Limb (tissue), 2 donors: ENCODE results near the gene LEP.
"Not testable (repeated sequence)": the region's sequence is repeated elsewhere in the genome, so short reads cannot be mapped to it uniquely, and the experiment has no call there.

Experiments
- DNase-seq, 2 donors: peaks; one replicate each; pipeline ENCODE4 v3.0.0-alpha.2; 2016; ENCODE audit errors: extremely low spot score in 2 of 2

LEP gene

DNA sequence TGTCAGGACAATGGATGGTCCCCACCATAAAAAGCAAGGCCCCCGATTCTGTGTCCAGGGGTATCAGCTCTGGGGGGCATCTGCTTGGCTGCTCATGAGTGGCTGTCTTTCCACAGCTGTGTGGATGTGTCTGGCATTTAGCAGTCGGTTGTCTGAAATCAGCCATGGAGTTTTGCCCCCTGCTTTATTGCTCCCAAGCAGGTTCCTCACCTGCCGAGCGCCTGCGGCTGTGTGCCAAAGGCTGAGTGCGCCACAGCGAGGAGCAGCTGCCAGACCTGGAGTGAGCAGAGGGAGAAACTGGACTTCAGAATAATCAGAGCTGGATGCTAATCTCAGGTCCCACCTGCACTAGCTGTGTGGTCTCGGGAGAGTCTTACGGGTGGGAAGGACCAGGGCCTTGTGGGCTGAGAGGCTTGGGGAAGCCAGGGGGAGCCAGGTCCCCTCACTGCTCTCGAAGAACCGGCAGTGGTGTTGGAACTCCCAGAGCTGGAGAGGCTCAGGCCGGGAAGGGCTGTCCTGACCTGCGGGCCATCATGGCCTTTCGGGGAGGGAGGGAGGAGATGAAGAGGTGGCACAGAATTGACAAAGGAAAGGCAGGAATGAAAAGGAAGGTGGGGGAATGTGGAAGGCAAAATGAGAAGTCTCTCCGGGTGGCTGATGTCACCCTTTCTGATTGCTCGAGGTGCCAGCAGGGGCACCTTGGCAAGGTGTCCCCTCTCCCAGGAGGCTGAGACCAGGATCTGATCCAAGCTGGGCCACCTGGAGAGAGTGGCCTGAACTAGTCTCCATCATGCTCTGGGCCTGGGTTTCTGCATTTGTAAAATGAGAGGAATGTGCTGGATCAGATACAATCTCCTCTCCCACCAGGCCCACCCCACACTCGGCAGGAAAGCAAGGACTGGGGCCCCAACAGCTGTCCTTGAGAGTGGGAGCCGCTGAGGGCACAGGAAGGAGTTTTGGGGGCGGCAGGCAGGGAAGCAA, 30.2 kb upstream of the LEP start:
- DNase-seq: peak in 1 of 2 donors; percentile 21

DNA sequence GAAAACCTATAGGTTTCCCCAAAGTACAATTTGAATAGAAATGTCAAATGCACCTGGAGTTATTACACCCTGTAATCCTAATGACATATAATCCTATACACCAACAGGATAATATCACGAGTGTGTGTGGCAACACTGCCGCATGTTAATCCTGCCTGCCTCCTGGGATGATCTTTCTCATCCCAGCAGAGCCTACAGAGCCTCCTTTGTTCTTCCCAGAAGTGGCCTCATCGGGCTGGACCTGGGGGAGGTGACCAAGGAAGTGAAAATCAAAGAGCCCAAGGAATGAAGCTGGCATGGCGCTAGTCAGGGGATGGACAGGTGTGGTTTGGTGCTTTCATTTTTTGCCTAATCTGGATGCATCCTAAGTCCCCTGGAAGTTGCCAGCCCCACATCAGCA, 29.5 kb upstream of the LEP start:
- DNase-seq: peak in 1 of 2 donors; percentile 20

DNA sequence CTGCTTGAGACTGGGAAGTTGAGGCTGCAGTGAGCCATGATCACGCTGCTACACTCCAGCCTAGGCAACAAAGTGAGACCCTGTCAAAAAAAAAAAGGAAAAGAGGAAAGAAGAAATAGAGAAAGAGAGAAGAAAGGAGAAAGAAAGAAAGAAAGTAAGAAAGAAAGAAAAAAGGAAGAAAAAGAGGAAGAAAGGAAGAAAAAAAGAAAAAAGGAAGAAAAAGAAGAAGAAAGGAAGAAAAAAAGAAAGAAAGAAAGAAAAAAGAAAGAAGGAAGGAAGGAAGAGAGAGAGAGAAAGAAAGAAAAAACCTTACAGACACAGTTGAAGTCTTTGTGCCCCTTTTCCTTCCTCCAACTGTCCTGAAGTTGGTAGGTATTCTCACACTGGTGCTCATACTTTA, 26.6 kb upstream of the LEP start:
- no peak for DNase-seq

DNA sequence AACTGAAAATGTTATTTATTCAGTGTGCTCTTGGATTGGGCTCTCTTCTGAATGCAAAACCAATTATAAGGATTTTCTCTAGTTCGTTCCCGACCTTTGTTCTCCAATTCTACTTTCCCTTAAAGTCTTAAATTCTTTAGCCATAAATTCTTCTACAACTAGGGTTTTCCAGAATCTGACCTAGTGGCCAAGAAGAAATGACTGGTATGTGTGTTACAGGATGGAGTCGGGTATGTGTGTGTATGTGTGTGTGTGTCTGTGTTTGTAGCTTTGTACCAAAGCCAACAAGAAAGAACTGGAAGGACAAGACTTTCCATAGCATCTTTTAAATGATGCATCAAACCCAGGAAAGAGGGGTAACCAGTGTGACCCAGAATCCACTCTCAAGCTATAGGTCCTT, 25.8 kb upstream of the LEP start:
- no peak for DNase-seq

DNA sequence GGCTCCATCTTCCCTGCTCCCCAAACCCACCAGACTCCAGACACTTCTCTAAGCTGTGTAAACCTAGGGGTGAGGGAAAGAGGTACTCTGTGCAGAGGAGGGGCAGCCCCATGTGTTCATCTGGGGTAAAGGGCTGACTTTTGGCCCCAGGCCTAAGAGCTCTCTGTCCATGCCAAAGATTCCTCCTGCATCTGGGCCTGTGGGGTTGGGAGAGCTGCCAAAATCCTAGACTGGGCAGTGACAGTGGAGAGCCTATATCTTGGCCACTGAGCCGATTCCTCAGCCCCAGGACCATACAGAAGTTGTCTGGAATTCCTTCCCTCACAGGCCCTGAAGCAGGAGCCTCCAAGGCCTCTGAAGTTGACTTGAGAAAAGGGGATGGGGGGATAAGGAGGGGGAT, 25.3 kb upstream of the LEP start:
- no peak for DNase-seq

DNA sequence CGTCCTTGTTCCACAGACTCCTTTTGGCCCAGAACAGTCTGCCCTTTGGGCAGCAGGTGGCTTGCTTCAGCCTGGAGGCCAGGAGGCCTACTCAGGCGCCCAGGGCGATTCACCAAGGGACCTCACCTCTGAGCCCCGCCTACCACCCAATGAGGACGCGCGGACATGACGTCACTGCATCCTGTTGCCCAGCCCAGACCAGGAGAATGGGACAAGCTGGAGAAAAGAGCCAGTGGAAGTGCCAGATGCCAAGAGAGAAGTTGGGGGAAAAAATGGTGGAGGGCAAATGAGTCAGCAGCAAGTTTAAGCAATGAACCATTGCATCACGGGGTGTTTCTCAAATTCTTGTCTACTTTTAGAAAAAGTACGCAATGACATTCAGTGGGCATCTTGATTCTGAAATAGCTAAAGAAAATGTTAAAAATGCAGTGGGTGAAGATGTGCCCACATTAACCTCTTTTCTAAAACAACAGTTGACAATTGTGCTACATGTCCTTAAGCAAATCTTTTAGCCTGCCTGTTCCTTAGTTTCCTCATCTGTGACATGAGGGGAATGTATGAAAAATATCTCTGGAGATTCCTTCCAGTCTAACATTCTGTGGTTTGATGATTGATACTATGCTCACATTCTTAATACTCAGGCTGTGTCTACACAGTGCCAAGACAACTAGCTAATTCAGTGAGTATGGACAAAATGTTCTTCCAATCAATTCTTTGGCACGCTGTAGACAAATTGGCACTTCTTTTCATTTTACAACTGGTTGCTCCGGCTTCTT, 23.9 kb upstream of the LEP start:
- no peak for DNase-seq

DNA sequence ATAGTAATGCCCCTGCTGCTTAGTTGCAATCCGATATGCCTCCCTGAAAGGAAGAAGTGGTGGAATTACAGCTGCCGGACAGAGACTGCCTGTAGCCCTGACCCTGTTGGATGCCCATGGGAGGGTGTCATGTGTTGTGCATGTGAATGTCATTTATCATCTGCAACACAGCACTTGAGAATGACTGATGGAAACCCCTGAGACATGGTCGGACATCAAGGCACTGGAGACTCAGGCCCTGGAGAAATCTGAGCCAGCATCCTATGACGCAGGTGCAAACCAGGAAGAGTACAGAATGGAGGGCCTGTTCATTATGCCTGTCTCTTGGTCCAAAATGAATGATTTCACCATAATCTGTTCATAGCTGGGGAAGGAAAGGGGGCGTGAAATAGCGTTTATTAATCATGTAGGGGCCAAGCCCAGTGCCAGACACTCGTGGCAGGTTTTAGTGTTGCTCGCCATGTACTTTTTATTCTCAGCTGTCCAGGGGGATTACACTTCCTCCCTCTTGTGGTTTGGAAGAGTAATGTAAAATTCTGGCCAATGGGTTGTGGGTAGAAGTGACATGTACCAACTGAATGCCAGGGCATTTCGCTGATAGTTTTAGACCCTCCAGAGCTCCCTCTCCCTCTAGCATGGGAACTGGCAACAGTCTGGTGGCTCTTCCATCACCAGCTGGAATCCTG, 23.0 kb upstream of the LEP start:
- DNase-seq: no peak

DNA sequence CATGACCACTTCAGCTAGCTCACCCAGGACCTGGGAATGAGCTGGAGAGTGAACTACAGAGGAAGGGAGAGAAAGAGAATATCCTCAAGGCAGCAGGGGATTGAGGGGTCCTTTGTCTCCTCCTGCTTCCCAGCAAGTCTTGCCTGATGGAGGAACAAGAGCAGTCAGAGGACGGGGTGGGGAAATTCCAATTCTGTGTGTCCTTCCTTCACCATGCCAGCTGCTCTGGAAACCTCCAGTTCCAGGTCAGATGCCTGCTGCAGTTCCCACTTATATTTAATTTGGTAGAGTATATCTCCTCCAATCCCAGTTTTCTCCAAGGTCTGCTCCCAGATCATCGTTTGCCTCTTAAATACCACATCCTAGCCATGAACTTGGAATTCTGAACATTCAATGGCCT, 21.4 kb upstream of the LEP start:
- DNase-seq: no peak

DNA sequence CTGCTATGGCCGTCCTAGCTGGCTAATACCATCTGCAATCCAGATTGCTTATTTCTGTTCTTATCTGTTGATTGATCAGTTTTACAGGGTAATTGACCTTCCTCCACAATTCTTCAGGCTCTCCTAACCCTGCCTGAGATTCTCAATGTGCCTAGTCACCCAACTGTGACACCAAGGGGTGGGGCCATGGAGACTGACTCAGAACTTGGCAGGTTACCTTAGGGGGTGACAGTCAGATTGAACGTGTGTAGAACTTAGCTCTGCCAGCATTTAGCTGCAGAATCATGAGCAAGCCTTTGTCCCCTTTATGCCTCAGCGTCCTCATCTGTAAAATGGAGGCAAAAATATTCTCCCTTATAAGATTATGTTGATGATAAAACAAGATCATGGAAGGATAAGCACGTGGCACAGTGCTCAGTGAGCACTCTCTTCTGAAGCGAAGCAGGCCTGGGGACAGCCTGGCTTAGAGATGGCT, 19.1 kb upstream of the LEP start:
- no peak for DNase-seq

DNA sequence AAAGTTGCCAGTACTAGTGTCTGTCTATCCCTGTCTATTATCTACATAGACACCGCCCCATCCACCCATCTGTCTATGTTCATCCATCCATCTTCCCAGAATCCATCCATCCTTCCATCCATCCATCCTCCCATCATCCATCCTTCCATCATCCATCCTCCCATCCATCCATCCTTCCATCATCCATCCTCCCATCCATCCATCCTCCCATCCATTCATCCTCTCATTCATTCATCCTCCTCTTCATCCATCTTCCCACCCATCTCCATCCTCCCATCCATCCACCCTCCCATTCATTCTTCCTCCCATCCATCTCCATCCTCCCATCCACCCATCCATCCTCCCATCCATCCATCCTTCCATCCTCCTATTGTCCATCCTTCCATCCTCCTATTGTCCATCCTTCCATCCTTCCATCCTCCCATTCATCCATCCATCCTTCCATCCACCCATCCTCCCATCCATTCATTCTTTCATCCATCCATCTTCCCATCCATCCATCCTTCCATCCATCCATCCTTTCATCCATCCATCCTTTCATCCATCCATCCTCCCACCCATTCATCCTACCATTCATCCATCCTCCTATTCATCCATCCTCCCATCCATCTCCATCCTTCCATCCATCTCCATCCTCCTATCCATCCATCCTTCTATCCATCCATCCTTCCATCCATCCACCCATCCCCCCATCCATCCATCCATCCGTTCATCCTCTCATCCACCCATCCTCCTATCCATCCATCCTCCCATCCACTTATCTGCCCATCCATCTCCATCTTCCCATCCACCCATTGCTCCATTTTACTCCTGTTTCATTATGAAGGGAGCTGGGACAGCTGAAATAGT, 14.7 kb upstream of the LEP start:
- no peak for DNase-seq

DNA sequence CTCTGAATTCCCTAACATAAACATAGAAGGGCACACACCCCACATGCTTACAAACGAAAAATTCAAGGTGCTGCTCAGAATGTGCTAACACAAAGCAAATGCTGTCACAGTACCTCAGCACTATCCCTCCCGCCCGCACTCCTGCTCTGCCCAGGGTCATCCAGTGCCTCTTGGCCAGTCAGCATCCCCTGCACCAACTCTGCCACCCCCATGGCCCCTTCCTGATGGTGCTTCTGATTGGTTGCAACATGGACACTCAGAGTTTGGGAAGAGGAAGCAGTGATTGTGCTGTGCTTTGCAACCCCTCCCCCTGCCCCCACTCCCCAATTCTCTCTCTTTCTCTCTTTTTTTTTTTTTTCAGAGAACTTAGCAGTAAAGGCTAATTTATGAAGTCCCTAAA, 13.8 kb upstream of the LEP start:
- no peak for DNase-seq

DNA sequence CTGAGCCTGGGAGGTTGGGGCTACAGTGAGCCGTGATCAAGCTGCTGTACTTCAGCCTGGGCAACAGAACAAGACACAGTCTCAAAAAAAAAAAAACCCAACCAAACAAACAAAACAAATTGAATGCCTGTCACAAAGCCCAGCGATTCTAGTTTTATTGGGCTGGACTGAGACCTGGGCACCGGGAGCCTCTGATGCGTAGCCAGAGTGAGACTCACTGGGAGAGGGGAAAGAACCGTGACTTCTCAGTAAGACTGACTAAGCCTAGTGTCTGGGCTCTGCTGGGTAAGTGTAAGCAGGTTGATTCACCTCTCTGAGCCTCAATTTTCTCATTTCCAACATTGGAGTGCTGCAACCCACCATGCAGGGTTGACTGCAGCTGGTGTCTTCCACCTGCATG, 10.1 kb upstream of the LEP start:
- DNase-seq: no peak

DNA sequence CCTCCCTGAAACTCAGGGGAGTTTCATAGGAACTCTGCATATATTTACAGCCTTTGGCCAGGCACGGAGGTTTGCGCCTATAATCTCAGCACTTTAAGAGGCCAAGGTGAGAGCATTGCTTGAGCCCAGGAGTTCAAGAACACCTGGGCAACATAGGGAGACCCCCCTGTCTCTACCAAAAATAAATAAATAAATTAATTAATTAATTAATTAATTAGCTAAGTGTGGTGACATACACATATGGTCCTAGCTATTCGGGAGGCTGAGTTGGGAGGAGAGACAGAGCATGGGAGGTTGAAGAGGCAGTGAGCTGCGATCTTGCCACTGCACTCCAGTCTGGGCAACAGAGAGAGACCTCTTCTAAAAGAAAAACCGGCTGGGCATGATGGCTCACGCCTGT, 9.4 kb upstream of the LEP start:
- no peak for DNase-seq

DNA sequence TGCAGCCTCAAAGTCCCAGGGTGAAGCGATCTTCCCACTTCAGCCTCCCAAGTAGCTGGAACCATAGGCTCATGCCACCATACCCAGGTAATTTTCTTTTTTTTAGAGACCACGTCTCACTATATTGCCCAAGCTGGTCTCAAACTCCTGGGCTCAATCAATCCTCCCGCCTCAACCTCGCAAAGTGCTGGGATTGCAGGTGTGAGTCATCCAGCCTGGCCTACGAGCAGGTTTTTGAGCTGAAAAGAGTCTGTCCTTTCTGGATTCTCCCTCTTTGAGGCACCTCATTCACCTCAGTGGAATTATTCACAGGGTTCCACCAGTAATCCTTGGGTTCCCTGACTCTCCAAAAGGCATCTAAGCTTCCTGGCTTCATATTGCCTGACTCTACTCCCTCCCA, 7.6 kb upstream of the LEP start:
- DNase-seq: no peak

DNA sequence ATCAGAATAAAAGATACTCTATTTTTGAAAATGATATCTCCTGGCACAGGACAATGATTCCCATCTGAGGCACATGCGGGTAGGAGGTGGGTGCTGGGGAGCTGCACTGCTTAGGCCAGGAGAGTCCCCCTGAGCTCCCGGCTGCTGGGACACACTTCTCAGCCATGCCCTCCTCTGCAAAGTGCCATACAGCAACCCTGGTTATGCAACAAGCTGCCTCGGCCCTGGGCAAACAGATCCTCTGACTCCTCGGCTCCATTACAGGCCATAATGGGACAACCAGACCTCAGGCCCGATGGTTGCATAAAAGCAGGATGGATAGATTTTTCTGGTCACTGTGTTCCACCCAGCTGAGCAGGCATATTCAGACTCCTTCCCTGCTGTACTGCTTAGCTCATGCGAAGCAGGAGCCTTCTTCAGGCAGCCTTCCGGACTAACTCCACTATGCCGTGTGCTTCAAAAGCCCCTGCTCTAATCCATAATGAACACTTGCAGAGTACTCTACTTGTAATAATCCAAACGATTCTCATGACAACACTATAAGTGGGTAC, 6.5 kb upstream of the LEP start:
- DNase-seq: no peak

DNA sequence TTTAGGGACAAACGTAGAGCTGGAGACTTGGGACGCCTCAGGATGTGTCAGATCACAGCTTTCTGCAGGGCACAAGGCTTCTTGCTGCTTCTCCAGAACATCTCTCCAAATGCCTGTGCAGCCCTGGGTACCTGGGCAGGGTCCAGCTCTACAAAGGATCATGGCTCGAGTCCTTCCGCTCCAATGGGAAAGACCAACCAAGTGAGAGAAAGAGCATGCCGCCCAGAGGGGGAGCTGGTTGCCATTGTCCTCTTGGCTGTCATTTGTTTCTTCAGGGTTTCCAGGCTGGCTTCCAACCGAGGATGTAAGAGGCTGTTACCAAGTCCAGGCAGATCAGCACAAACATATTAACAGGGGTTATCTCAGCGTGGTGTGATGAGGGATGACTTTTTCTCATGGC, 5.6 kb upstream of the LEP start:
- no peak for DNase-seq

DNA sequence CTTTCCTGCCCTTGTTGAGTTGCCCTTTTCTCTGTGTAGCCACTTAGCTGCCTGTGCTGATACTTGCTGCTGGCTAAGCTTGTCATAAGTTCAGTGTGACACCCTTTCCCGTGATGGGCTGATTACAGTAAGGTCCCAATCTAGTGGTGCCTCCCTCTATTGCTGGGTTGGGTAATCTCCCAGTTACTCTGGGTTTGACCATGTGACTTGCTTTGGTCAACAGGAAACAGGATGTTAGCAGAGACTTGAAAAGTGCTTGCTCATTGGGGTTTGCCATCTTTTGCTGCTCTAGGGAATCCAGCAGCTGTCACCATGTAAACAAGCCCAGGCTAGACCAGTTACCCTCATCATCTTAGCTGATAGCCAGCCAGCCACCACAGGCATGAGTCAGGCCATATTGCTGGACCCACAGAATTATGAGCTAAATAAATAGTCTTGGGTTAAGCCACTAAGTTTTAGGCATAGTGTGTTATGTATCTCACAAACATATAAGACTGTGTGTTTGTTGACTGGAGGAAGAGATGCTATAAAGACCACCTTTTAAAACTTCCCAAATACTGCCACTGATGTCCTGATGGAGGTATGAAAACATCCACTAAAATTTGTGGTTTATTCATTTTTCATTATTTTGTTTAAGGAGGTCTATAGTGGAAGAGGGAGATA, 4.0 kb upstream of the LEP start:
- DNase-seq: no peak

DNA sequence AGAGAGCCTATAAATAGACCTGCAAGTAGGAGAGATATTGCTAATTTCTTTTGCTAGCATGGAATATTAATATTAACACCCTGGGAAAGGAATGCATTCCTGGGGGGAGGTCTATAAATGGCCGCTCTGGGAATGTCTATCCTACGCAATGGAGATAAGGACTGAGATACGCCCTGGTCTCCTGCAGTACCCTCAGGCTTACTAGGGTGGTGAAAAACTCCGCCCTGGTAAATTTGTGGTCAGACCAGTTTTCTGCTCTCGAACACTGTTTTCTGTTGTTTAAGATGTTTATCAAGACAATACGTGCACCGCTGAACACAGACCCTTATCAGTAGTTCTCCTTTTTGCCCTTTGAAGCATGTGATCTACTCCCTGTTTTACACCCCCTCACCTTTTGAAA, 1.9 kb upstream of the LEP start:
- not testable (repeated sequence) for DNase-seq

DNA sequence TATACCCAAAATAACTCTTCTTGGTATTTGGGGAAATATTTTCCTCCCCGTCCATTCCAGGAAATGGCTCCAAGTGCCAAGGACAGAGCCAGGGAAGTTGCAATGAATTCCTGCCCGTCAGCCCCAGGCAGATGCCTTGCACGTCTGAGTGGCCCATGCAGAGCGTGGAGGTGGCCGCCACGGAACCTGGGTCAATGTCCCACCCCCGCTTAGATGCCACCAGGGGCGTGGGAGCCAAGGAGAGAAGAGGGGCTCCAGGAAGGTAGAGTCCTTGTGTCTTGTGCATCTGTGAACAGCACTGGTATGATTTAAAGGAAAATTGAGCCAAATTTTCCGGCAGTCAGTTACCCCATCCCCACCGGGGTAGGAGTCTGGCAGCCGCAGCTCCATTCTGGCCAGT, 1.6 kb downstream of the LEP start:
- no peak for DNase-seq

DNA sequence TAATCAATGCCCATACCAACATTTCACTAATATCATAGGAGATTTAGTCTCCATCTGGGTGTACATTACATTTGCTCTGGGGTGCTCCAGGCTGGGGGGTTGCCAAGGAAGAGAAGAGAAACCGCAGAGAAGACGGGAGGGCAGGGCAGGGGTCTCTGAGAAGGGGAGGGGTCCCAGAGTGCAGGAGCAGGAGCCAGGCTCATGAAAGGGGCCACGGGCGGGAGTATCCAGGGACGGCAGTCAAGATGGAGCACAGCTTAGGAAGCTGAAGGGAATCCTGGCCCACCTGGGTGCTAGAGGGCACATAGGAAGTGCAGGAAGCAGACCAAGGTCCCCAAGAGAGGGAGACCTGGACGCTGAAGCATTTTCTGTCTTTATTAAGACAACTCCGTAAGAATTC, 2.2 kb downstream of the LEP start:
- DNase-seq: no peak
